Measurements from ENCODE around the gene ESYT1. TPM values are rescaled to one million over a fixed set of nuclear protein-coding genes. Genes with fewer than 3 reads are reported as not detected.

The ESYT1 gene
- total and polyA plus RNA-seq, 4 experiments from 2014 or later: 249 to 690 (median 326) TPM

DNA sequence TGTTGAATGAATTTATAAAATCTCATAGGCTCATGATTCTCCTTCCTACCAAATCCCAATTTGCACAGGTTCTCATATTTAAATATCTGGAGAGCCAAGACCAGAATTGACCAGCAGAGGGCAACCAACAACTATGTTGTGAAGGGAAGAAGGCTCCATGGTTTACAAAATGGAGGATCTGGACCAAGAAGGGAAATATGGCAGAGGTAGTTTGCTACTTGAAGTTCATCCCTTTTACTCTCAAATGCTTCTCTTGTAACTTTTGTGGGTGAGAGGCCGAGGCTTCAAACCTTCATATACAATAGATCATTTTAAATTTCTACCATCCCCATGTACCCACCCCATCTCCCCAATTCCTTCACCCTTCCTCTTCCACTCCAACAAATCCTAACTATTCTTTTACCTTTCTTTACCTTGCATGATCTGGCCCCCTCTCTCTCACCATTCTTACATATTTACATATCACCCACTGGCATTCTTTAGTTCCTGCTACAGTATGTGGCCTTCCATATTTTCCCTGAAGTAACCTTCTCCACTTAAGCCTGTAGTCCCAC, 65.0 kb downstream of the ESYT1 start:
- DNase-seq: peak; percentile 71 to 80 (median 77)
- peaks cover 16 to 38% (median 26%) of the 10 kb centered on the region in 4 donors for H3K4me1 Mint-ChIP-seq
- Histone ChIP-seq H3K27me3 (ENCODE audit: insufficient read depth, low read length) (no peaks in the 10 kb centered on the region), H3K27ac (ENCODE audit: low read depth, low read length) (no peak overlapping the region), H3K4me1 (ENCODE audit: insufficient read depth, low read length) (peaks cover 9% of the 10 kb centered on the region), H3K36me3 (ENCODE audit: insufficient read depth, low read length) (no peaks in the 10 kb centered on the region), H3K9me3 (ENCODE audit: control insufficient read depth in 1 of 2, low read length in 2 of 2) (no peaks in the 10 kb centered on the region), H3K4me3 (ENCODE audit: low read length in 2 of 2) (no peak overlapping the region)
- H3K27ac Mint-ChIP-seq: peak overlapping the region; percentile 42 to 89 (median 60)
- peaks cover 0 to 2% of the 10 kb centered on the region in 2 donors for H3K27me3 Mint-ChIP-seq
- peaks cover 0 to 20% of the 10 kb centered on the region in 2 donors for H3K36me3 Mint-ChIP-seq
- POLR2A ChIA-PET (ENCODE audit: partially characterized antibody): interaction anchor here (4.9 to 6.2 kb wide), 3 partner anchors 29 to 74 kb away, joined by 94 to 245 read pairs (median 218); partner anchors contain the start of genes ESYT1, RNF41, RPL41 and ZC3H10
- CTCF ChIA-PET (ENCODE audit: partially characterized antibody): interaction anchor here (0.6 to 6.4 kb wide), 9 partner anchors 9 to 271 kb away, joined by 3 to 264 read pairs (median 8); partner anchors contain the start of genes ESYT1, MYL6B, RNF41 and RPL41
- peak overlapping the region in 5 of 8 donors; percentile 8 to 83 (median 20) for H3K4me3 Mint-ChIP-seq
- peaks cover 0 to 3% (median 0%) of the 10 kb centered on the region in 8 donors for H3K9me3 Mint-ChIP-seq
- intact Hi-C loops (cut with micrococcal nuclease): loop anchor here (1.0 kb wide), 4 partner anchors 31 to 271 kb away; partner anchors contain the start of genes ANKRD52, CS and NABP2

Other genes with a start within 250 kb of the ESYT1 start
- gene PYM1, start 200.4 kb upstream of the ESYT1 start, total RNA-seq: 10 to 100 TPM; 35.7 to 39.3 TPM
- 10 to 100 TPM; 75.1 to 86.9 TPM for gene PYM1, start 200.4 kb upstream of the ESYT1 start, polyA plus RNA-seq
- 1,000 to 10,000 TPM; 1,301 to 1,410 TPM for gene DGKA, start 197.1 kb upstream of the ESYT1 start, total RNA-seq
- gene DGKA, start 197.1 kb upstream of the ESYT1 start, polyA plus RNA-seq: 100 to 1,000 TPM; 195 to 493 TPM
- gene PMEL, start 162.2 kb upstream of the ESYT1 start, total RNA-seq: not detected
- gene PMEL, start 162.2 kb upstream of the ESYT1 start, polyA plus RNA-seq: not detected
- 10 to 100 TPM; 17.5 to 21.5 TPM for gene CDK2, start 161.4 kb upstream of the ESYT1 start, total RNA-seq
- gene CDK2, start 161.4 kb upstream of the ESYT1 start, polyA plus RNA-seq: 1 to 10 TPM; 4.7 to 5.7 TPM
- gene RAB5B, start 154.2 kb upstream of the ESYT1 start, total RNA-seq: 100 to 1,000 TPM; 106 to 112 TPM
- gene RAB5B, start 154.2 kb upstream of the ESYT1 start, polyA plus RNA-seq: 10 to 100 TPM; 67.5 to 80.8 TPM
- gene SUOX, start 131.0 kb upstream of the ESYT1 start, total RNA-seq: 1 to 10 TPM; 5.4 to 5.9 TPM
- not detected for gene SUOX, start 131.0 kb upstream of the ESYT1 start, polyA plus RNA-seq
- 1 to 10 TPM; 7.2 to 7.9 TPM for gene IKZF4, start 107.2 kb upstream of the ESYT1 start, total RNA-seq
- 1 to 10 TPM in 1 of 2 donors, under 1 TPM in 1; 0.37 to 2.2 TPM for gene IKZF4, start 107.2 kb upstream of the ESYT1 start, polyA plus RNA-seq
- 10 to 100 TPM; 55.6 to 55.8 TPM for gene RPS26, start 86.3 kb upstream of the ESYT1 start, total RNA-seq
- gene RPS26, start 86.3 kb upstream of the ESYT1 start, polyA plus RNA-seq: 1,000 to 10,000 TPM in 1 of 2 donors, 100 to 1,000 TPM in 1; 386 to 1,449 TPM
- gene ERBB3, start 48.1 kb upstream of the ESYT1 start, total RNA-seq: 1 to 10 TPM; 5.9 to 6.9 TPM
- under 1 TPM; 0.61 to 0.70 TPM for gene ERBB3, start 48.1 kb upstream of the ESYT1 start, polyA plus RNA-seq
- 100 to 1,000 TPM; 106 to 108 TPM for gene PA2G4, start 23.7 kb upstream of the ESYT1 start, total RNA-seq
- gene PA2G4, start 23.7 kb upstream of the ESYT1 start, polyA plus RNA-seq: 100 to 1,000 TPM; 204 to 223 TPM
- gene RPL41, start 11.6 kb upstream of the ESYT1 start, total RNA-seq: 1,000 to 10,000 TPM; 5,438 to 5,728 TPM
- 1,000 to 10,000 TPM; 6,058 to 8,691 TPM for gene RPL41, start 11.6 kb upstream of the ESYT1 start, polyA plus RNA-seq
- 10 to 100 TPM; 16.3 to 19.6 TPM for gene ZC3H10, start 10.0 kb upstream of the ESYT1 start, total RNA-seq
- gene ZC3H10, start 10.0 kb upstream of the ESYT1 start, polyA plus RNA-seq: 1 to 10 TPM in 1 of 2 donors, under 1 TPM in 1; 0.27 to 3.9 TPM
- gene MYL6B, start 24.3 kb downstream of the ESYT1 start, total RNA-seq: 1 to 10 TPM; 2.6 to 3.4 TPM
- gene MYL6B, start 24.3 kb downstream of the ESYT1 start, polyA plus RNA-seq: 1 to 10 TPM; 1.8 to 4.8 TPM
- 100 to 1,000 TPM; 567 to 589 TPM for gene MYL6, start 30.1 kb downstream of the ESYT1 start, total RNA-seq
- 1,000 to 10,000 TPM; 2,141 to 3,317 TPM for gene MYL6, start 30.1 kb downstream of the ESYT1 start, polyA plus RNA-seq
- gene SMARCC2, start 61.2 kb downstream of the ESYT1 start, total RNA-seq: 100 to 1,000 TPM; 192 to 199 TPM
- gene SMARCC2, start 61.2 kb downstream of the ESYT1 start, polyA plus RNA-seq: 10 to 100 TPM; 27.0 to 90.9 TPM
- gene RNF41, start 93.7 kb downstream of the ESYT1 start, total RNA-seq: 10 to 100 TPM; 38.1 to 44.8 TPM
- gene RNF41, start 93.7 kb downstream of the ESYT1 start, polyA plus RNA-seq: 10 to 100 TPM; 33.2 to 46.7 TPM
- gene NABP2, start 96.1 kb downstream of the ESYT1 start, total RNA-seq: 10 to 100 TPM; 16.9 to 19.1 TPM
- 1 to 10 TPM; 4.1 to 4.7 TPM for gene NABP2, start 96.1 kb downstream of the ESYT1 start, polyA plus RNA-seq
- 1 to 10 TPM in 1 of 2 experiments, under 1 TPM in 1; 0.64 to 2.1 TPM for gene SLC39A5, start 101.8 kb downstream of the ESYT1 start, total RNA-seq
- gene SLC39A5, start 101.8 kb downstream of the ESYT1 start, polyA plus RNA-seq: not detected
- 10 to 100 TPM; 44.1 to 44.5 TPM for gene ANKRD52, start 130.1 kb downstream of the ESYT1 start, total RNA-seq
- 10 to 100 TPM in 1 of 2 donors, 1 to 10 TPM in 1; 3.4 to 25.1 TPM for gene ANKRD52, start 130.1 kb downstream of the ESYT1 start, polyA plus RNA-seq
- gene COQ10A, start 138.7 kb downstream of the ESYT1 start, total RNA-seq: 10 to 100 TPM; 35.3 to 38.6 TPM
- gene COQ10A, start 138.7 kb downstream of the ESYT1 start, polyA plus RNA-seq: 10 to 100 TPM in 1 of 2 donors, 1 to 10 TPM in 1; 8.7 to 11.7 TPM
- gene CS, start 172.1 kb downstream of the ESYT1 start, total RNA-seq: 100 to 1,000 TPM; 134 to 136 TPM
- 10 to 100 TPM; 73.1 to 98.7 TPM for gene CS, start 172.1 kb downstream of the ESYT1 start, polyA plus RNA-seq
- gene CNPY2, start 187.7 kb downstream of the ESYT1 start, total RNA-seq: 10 to 100 TPM; 93.5 to 95.8 TPM
- gene CNPY2, start 187.7 kb downstream of the ESYT1 start, polyA plus RNA-seq: 100 to 1,000 TPM; 174 to 184 TPM
- 100 to 1,000 TPM; 193 to 203 TPM for gene PAN2, start 205.7 kb downstream of the ESYT1 start, total RNA-seq
- 10 to 100 TPM in 1 of 2 donors, 1 to 10 TPM in 1; 5.6 to 10.2 TPM for gene PAN2, start 205.7 kb downstream of the ESYT1 start, polyA plus RNA-seq
- 10 to 100 TPM; 34.1 to 34.4 TPM for gene IL23A, start 210.6 kb downstream of the ESYT1 start, total RNA-seq
- gene IL23A, start 210.6 kb downstream of the ESYT1 start, polyA plus RNA-seq: 10 to 100 TPM; 30.3 to 40.1 TPM
- gene STAT2, start 231.8 kb downstream of the ESYT1 start, total RNA-seq: 100 to 1,000 TPM; 192 to 193 TPM
- 10 to 100 TPM; 74.4 to 80.6 TPM for gene STAT2, start 231.8 kb downstream of the ESYT1 start, polyA plus RNA-seq
- gene APOF, start 234.6 kb downstream of the ESYT1 start, total RNA-seq: not detected
- not detected for gene APOF, start 234.6 kb downstream of the ESYT1 start, polyA plus RNA-seq